ENCODE data around the gene ILDR2. TPM values are rescaled to one million over a fixed set of nuclear protein-coding genes. Genes with fewer than 3 reads are reported as not detected.

Gene ILDR2
- total RNA-seq, 2 experiments from 2014 or later: 0.47 to 0.67 TPM

DNA sequence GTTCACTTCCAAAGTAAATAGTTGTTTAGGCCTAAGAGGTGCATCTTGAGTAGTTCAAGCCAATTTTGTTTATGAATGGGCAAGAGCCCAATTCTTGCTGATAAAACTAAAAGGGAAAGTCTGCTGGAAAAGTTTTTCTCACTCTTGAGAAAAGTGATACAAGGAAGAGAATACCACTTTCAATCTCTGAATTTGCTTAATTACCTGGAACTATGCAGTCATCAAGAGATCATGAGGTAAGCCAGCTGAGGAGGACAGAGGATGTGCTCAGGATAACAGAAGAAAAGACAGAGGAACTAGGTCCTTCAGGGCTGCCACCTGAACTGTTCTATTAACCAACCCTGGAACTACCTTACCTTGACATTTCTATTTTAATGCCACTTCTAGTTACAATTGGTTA, 42.2 kb downstream of the ILDR2 start:
- DNase-seq (no peak), ATAC-seq (ENCODE audit: poor library complexity) (no peak)
- no peaks in the 10 kb centered on the region for H3K9me3 Mint-ChIP-seq
- H3K27ac Mint-ChIP-seq: no peak overlapping the region
- Histone ChIP-seq H3K4me3 (ENCODE audit: low read length) (no peak overlapping the region), H3K27ac (ENCODE audit: low read depth in 1 of 2, low read length in 2 of 2) (no peak overlapping the region), H3K9me3 (ENCODE audit: control insufficient read depth in 1 of 2, insufficient read depth in 1 of 2, low read length in 2 of 2) (no peaks in the 10 kb centered on the region), H3K4me1 (ENCODE audit: insufficient read depth, low read length) (no peaks in the 10 kb centered on the region), H3K36me3 (ENCODE audit: insufficient read depth, low read length) (no peaks in the 10 kb centered on the region), H3K27me3 (ENCODE audit: control insufficient read depth in 1 of 2, insufficient read depth in 2 of 2, low read length in 2 of 2) (no peaks in the 10 kb centered on the region)
- TF ChIP-seq, protein P1, sequence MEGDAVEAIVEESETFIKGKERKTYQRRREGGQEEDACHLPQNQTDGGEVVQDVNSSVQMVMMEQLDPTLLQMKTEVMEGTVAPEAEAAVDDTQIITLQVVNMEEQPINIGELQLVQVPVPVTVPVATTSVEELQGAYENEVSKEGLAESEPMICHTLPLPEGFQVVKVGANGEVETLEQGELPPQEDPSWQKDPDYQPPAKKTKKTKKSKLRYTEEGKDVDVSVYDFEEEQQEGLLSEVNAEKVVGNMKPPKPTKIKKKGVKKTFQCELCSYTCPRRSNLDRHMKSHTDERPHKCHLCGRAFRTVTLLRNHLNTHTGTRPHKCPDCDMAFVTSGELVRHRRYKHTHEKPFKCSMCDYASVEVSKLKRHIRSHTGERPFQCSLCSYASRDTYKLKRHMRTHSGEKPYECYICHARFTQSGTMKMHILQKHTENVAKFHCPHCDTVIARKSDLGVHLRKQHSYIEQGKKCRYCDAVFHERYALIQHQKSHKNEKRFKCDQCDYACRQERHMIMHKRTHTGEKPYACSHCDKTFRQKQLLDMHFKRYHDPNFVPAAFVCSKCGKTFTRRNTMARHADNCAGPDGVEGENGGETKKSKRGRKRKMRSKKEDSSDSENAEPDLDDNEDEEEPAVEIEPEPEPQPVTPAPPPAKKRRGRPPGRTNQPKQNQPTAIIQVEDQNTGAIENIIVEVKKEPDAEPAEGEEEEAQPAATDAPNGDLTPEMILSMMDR (IDR thresholded peaks at IDR 0.05): no peak
- H3K4me1 Mint-ChIP-seq (ENCODE audit: low read depth): no peaks in the 10 kb centered on the region
- H3K4me3 Mint-ChIP-seq: no peak overlapping the region
- CTCF ChIA-PET: interaction anchor here (0.5 kb wide), 1 partner anchor 1511 kb away, joined by 3 read pairs; no protein-coding TSS in a partner anchor
- POLR2A ChIA-PET: no interaction called here
- intact Hi-C loops (cut with DNase I, micrococcal nuclease): no loop called here
- H3K27me3 Mint-ChIP-seq: peaks cover 10% of the 10 kb centered on the region
- H3K36me3 Mint-ChIP-seq (ENCODE audit: low read depth): no peaks in the 10 kb centered on the region

- H3K36me3 ChIP-seq (ENCODE audit: insufficient read depth, low read length): no peaks in the 10 kb centered on the region
- H3K27me3 ChIP-seq (ENCODE audit: control insufficient read depth in 1 of 2, insufficient read depth in 2 of 2, low read length in 2 of 2): no peaks in the 10 kb centered on the region
- Mint-ChIP-seq H3K4me3 (no peak overlapping the region), H3K9me3 (no peaks in the 10 kb centered on the region), H3K4me1 (ENCODE audit: low read depth) (no peaks in the 10 kb centered on the region), H3K36me3 (ENCODE audit: low read depth) (no peaks in the 10 kb centered on the region), H3K27me3 (peaks cover 7% of the 10 kb centered on the region), H3K27ac (no peak overlapping the region)
- DNase-seq: no peak
- no peak for ATAC-seq (ENCODE audit: poor library complexity)
- intact Hi-C loops (cut with DNase I, micrococcal nuclease): no loop called here
- POLR2A ChIA-PET: no interaction called here
- H3K4me1 ChIP-seq (ENCODE audit: insufficient read depth, low read length): no peaks in the 10 kb centered on the region
- no peak overlapping the region for H3K4me3 ChIP-seq (ENCODE audit: low read length)
- TF ChIP-seq, protein P1 (IDR thresholded peaks at IDR 0.05): no peak
- CTCF ChIA-PET: interaction anchor here (1.5 kb wide), 1 partner anchor 11 kb away, joined by 3 read pairs; no protein-coding TSS in a partner anchor
- no peaks in the 10 kb centered on the region for H3K9me3 ChIP-seq (ENCODE audit: control insufficient read depth in 1 of 2, insufficient read depth in 1 of 2, low read length in 2 of 2)
- no peak overlapping the region for H3K27ac ChIP-seq (ENCODE audit: low read depth in 1 of 2, low read length in 2 of 2)
Observed at GRCh38 chr1:166929911-166930310, 45.4 kb downstream of the ILDR2 start.

- Mint-ChIP-seq H3K36me3 (ENCODE audit: low read depth) (no peaks in the 10 kb centered on the region), H3K9me3 (no peaks in the 10 kb centered on the region), H3K4me3 (no peak overlapping the region), H3K27ac (no peak overlapping the region), H3K4me1 (ENCODE audit: low read depth) (no peaks in the 10 kb centered on the region), H3K27me3 (peaks cover 2% of the 10 kb centered on the region)
- no peak overlapping the region for H3K27ac ChIP-seq (ENCODE audit: low read depth in 1 of 2, low read length in 2 of 2)
- TF ChIP-seq, protein P1 (IDR thresholded peaks at IDR 0.05): no peak
- peaks cover 0 to 1% of the 10 kb centered on the region in 2 experiments for H3K27me3 ChIP-seq (ENCODE audit: control insufficient read depth in 1 of 2, insufficient read depth in 2 of 2, low read length in 2 of 2)
- no peak overlapping the region for H3K4me3 ChIP-seq (ENCODE audit: low read length)
- no peaks in the 10 kb centered on the region for H3K9me3 ChIP-seq (ENCODE audit: control insufficient read depth in 1 of 2, insufficient read depth in 1 of 2, low read length in 2 of 2)
- H3K36me3 ChIP-seq (ENCODE audit: insufficient read depth, low read length): no peaks in the 10 kb centered on the region
- CTCF ChIA-PET: interaction anchor here (1.1 to 1.3 kb wide), 2 partner anchors 17 to 132 kb away, joined by 3 to 5 read pairs; no protein-coding TSS in a partner anchor
- intact Hi-C loops (cut with DNase I, micrococcal nuclease): no loop called here
- DNase-seq: no peak
- H3K4me1 ChIP-seq (ENCODE audit: insufficient read depth, low read length): no peaks in the 10 kb centered on the region
- ATAC-seq (ENCODE audit: poor library complexity): no peak
- POLR2A ChIA-PET: no interaction called here
Observed at GRCh38 chr1:166927701-166928100, 47.6 kb downstream of the ILDR2 start.

Measured in CD4-positive, alpha-beta T cell (primary cell).